Measurements from ENCODE around the gene RGL3.
"Not testable (repeated sequence)": the region's sequence is repeated elsewhere in the genome, so short reads cannot be mapped to it uniquely, and the experiment has no call there.

The RGL3 gene

DNA sequence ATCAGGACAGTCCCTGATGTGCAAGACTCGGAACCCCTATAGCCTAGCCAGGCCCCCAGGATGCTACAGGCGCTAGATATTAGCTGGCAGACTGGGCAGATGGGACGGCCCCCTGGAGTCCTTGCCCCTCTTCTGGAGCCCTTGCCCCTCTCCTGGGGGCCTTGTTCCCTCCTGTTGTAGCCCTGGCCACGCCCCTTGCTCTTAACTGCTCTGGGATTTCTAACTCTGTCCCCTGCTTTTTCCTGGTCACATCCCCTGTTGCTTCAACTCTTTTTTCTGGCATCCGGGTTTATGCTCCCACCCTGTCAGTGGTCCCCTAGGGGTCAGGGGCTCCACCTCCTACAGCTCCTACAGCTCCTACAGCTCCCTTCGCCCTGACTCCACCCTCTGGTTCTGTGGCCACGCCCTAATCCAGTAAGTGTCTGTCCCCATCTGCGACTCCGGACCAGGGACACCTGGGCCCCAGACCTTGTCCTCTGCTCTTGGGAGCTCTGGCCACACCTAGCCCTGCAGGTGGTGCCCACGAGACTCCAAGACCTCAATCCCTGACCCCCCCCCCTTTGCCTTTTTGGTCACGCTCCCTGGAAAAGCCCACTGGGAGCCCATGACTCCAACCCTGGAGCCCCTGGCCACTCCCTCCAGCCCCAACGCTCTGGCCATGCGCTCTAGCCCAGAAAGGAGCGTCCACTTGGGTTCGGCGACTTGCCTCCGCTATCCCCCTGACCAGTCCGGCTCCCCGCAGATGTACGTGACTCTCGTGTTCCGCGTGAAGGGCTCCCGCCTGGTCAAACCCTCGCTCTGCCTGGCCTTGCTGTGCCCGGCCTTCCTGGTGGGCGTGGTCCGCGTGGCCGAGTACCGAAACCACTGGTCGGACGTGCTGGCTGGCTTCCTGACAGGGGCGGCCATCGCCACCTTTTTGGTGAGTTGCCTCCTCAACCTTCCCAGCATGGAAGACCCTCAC lies 57.1 kb downstream of the RGL3 start:
- no peak for DNase-seq (ENCODE audit: low read depth in 2 of 2)

DNA sequence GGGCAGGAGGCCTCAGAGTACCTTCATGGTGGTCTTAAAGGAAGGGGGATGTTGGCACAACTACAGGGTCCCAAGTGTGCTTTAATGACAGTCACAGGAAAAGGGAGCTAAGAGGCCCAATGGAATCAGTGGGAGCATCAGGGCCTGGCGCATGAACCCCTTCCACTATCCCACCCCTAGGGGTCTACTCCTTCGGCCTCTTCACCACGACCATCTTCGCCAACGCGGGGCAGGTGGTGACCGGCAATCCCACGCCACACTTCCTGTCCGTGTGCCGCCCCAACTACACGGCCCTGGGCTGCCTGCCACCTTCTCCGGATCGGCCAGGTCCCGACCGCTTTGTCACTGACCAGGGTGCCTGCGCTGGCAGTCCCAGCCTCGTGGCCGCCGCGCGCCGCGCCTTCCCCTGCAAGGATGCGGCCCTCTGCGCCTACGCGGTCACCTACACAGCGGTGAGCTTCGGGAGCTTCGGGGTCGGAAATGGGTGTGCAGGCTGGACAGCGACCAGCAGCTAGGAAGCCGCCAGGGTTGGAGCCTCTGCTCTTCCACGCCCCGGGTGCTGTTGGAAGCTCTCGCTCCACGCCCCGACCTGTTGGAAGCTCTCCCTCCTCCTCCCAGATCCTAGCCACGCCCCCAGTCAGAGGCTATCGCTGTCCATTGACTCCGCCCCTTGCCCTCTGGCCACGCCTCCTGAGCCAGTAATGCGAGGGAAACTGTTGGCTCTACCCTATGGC lies 57.9 kb downstream of the RGL3 start:
- no peak for DNase-seq (ENCODE audit: low read depth in 2 of 2)

DNA sequence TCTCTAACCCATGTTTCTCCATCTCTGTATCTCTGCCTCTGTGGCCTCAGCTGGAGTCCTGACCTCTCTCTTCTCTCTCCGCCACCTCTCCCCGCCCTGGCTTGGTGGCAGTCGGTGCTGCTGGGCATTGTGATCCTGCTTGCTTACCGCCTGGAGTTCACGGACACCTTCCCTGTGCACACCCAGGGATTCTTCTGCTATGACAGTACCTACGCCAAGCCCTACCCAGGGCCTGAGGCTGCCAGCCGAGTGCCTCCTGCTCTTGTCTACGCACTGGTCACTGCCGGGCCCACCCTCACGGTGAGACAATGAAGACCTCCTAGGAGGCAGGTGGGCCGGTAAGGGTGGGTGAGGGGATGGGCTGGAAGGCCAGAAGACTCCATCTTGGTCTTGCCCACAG lies 59.7 kb downstream of the RGL3 start:
- no peak for DNase-seq (ENCODE audit: low read depth in 2 of 2)

DNA sequence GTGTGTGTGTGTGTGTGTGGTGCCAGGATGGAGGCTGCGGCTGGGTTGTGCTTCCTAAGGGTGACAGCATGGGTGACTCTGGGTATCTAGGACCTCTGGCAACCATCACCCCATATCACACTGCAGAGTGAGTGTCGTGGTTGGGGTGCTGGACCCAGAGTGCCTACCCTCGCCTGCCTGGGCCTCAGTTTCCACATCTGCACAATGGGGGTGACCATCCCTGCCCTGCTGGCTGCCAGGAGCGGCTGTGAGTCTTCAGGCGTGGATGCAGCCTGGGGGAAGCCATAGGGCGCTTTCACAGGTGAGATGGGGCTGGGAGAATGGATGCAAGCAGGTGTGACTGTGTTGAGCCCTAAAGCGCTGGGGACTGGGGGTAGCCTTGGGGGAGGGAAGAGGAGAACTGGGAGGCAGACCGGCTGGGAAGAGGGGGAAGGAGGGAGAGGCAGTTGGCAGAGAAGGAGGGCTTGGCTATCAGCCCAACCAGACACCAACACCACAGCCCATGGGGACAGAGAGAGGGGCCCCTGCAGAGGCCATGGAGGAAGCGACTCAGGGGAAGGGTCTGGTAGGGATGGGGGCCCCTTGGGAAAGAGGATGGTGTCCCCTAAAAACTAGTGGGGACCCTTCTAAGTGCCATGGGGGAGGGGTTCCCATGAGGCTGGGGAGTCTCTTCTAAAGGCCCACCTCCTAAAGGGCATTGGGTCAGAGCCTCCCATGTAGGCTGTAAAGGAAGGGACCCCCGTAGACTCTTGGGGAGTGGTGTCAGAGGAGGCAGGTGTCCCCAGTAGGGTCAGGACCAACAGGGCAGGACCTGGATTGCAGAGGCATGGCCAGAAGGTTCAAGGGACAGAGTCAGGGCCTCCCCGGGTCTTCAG lies 62.2 kb downstream of the RGL3 start:
- DNase-seq (ENCODE audit: low read depth in 2 of 2) = no peak

DNA sequence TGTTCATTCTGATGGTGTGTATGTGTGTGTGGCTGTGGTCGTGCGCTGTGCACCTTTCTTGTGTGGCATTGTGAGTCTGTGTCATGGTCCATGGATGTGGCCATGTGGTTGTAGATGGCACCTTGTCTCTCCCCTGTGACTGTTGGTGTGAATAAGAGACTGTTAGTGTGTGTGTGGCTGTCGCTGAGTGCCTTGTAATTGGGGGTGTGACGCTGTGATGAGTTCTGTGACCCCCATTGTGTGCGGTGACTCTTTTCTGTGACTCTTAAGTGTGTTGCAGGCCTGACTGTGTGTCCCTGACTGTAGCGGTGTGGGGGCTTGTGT lies 63.1 kb downstream of the RGL3 start:
- DNase-seq (ENCODE audit: low read depth in 2 of 2) = no peak

DNA sequence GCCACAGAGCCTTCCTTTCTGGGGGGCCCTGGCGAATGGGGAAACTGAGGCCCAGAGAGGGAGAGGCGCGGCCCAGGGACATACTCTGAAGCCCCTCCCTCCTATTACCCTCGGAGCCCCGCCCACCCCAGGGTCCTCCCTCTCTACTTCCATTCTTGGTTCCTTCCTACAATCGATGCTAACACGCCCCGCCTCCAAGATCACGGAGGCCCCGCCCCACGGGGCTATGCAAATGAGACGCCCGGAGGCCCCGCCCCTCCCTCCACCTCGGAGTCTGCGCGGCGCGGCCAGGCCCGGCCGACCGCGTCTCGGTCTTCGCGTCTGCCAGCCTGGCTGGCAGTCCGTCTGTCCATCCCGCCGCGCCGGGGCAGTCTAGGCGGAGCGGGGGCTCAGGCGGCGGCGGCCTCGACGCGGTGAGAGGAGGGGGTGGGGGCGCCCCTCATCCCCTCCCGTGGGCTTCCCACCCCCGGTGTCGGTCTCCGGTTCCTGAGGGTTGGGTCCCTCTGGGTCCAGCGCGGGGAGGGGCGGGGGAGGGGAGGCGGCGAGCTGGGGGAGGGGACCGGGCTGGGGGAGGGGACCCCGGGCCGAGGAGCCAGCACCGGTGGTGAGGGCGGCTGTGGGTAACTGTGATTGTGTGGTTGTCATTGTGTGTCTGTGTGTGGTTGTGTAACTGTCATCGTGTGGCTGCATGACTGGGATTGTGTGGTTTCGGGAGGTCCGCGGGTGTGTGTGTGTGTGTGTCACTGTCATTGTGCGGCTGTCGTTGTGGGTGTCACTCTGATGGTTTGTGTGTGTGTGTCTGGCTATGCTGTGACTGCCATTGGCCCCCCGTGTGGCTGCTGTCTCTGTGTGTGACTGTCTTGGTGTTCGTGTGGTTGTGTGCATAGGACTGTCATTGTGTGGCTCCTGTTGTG lies 63.7 kb downstream of the RGL3 start, which contains the start of gene PLPPR2:
PLPPR2 (plus strand) TSS at position 273 of the 914 bp plus-strand sequence. CDS start 2,242 bp downstream, outside the sequence.
- DNase-seq (ENCODE audit: low read depth in 2 of 2) = peak; percentile 49 to 63

DNA sequence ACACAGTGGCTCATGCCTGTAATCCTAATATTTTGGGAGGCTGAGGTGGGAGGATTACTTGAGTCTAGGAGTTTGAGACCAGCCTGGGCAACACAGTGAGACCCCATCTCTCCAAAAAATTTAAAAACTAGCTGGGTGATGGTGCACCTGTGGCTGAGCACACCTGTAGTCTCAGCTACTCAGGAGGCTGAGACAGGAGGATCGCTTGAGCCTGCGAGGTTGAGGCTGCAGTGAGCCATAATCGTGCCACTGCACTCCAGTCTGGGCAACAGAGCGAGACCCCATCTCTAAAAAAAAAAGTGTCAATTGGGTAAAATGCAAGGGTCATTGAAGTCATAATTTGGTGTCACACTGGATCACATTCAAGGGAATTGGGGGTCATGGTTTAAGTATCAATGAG lies 65.0 kb downstream of the RGL3 start:
- DNase-seq (ENCODE audit: low read depth in 2 of 2) = not testable (repeated sequence)

DNA sequence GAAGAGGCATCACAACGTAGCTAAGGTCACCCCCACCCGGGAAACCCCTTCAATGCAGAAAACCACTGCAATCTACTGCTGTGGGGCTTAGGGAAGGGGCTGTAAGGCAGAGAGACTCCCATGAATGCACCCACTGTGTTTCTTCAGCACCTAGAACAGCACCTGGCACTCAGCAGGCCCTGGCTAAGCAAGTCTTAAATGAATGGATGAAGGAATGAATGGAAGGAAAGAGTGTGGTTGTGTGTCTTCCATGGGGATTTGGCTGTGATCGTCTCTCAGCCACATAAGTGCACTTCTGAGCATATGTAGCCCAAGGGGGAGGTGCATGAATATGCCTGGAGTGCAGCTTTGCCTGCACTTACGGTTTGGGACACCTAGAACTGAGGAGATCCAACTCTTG lies 69.9 kb downstream of the RGL3 start:
- DNase-seq (ENCODE audit: low read depth in 2 of 2) = no peak

DNA sequence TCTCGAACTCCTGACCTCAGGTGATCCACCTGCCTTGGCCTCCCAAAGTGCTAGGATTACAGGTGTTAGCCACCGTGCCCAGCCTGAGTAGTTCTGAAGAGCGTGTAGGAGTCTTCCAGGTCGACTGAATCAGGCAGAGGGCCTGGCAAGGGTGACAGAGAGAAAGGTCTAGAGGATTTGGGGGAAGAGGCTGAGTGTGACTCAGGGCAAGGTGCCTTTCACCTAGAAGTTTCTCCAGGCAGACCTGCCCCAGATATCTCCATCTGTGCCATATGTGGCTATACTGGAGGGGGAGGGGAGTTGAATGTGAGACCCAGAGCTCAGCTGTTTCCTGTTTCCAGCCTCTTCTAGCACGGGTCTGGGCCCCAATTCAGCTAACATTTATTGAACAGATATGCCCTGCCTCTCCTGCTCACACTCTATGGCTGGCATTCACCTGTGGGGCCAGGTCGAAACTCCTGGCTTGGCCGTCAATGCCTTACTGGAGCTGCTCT lies 71.5 kb downstream of the RGL3 start:
- no peak for DNase-seq (ENCODE audit: low read depth in 2 of 2)

DNA sequence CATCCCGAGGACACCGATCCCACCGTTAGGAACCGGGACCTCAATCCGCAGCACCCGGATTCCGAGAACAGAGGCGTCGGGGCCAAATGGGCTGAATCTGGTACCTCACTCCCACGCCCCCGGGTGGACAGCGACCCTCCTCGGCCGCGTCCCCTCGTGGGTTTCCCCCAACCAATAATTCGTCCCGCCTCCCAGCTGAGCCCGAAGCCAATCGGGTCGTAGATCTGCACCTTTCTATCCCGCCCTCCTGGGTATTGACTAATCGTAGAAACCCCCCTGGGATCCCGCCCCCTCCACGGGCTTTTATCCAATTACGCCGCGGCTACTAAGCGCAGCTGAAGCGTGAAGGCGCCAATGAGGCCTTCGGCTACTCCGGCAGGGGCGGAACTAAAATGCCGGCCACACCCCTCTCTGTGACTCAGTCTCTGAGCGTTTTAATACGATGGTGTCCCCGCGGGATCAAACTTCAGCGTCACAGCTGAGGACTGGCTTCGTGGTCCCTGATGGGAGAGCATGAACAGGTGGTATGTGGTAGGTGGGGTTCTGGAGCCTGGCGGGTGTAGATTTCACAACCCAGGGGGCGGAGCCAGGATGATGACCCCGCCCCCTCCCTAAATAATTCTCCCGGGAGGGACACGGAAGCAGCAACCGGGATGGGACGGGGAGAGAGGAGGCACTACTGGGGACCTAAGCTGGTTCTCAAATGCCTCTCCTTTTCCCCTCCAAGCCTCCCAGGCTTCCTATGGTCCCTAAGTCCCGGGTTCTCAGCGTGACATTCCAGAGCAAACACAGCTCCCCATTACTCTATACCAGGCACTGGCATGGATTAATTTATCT lies 72.8 kb downstream of the RGL3 start, which contains the start of the genes CCDC159 and TMEM205:
CCDC159 (plus strand) TSS at position 416 of the 837 bp plus-strand sequence; CDS start at position 504, 88 bp downstream.
TMEM205 (minus strand) TSS at position 165 of the 837 bp plus-strand sequence. CDS start 649 bp downstream, outside the sequence.
- DNase-seq (ENCODE audit: low read depth in 2 of 2) = peak; percentile 98

DNA sequence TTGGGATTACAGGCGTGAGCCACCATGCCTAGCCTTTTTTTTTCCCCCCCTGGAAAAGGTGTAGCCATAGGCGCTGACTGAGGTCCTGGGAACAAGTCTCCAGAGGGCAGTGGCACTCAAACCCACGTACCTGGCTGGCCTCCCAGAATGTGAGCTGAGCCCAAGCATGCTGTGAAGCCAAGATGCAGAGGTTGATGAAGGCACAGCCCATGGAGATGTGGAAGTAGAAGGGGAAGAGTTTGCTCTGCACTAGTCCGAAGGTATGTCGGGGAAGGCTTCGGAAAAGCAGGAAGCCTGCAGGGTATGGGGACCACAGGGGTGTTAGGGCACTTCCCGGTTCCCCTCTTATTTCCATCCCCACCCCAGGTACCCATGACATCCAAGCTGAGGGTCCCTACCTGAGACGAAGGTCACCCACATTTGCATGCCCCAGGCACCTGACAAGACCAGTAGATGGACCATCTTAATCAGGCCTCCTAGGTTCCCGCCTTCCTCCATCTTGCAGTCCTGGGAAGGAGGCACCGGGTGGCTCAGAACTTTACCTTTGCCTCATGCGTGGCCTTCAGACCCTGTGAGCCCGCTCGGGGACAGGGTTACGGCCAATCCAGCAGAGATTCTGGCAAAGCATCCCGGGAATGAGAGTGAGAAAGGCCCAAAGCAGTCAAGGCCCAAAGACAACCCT lies 73.9 kb downstream of the RGL3 start:
- DNase-seq (ENCODE audit: low read depth in 2 of 2) = no peak

All from activated CD8-positive, alpha-beta memory T cell treated with anti-CD3 and anti-CD28 coated beads for 4 hours (primary cell).